ENCODE data around the gene DPH3. TPM values are rescaled to one million over a fixed set of nuclear protein-coding genes. Genes with fewer than 3 reads are reported as not detected.

Gene DPH3
- total RNA-seq, 1 donor from 2014 or later: 61.5 TPM

- peaks cover 2% of the 10 kb centered on the region for H3K4me1 Mint-ChIP-seq (ENCODE audit: low read depth, unreplicated experiment)
- H3K79me2 ChIP-seq (ENCODE audit: insufficient read depth, low read length): no peaks in the 10 kb centered on the region
- no peak for TF ChIP-seq CTCF (IDR thresholded peaks at IDR 0.05; ENCODE audit: insufficient read depth, low read depth, low read length)
- TF ChIP-seq EZH2 (IDR thresholded peaks at IDR 0.05; ENCODE audit: insufficient read depth, low read length): no peak
- peaks cover 2% of the 10 kb centered on the region for H3K36me3 Mint-ChIP-seq (ENCODE audit: low read depth, unreplicated experiment)
- no peaks in the 10 kb centered on the region for H3K27me3 Mint-ChIP-seq (ENCODE audit: low read depth, unreplicated experiment)
- peaks cover 6% of the 10 kb centered on the region for H3K36me3 ChIP-seq (ENCODE audit: insufficient read depth, low read length)
- H3K27ac ChIP-seq (ENCODE audit: low read depth, low read length): no peak overlapping the region
- no peak overlapping the region for H3K9ac ChIP-seq (ENCODE audit: low read length)
- no peaks in the 10 kb centered on the region for H3K9me3 ChIP-seq (ENCODE audit: insufficient read depth, low read depth, low read length)
- no peak overlapping the region for H3K4me3 Mint-ChIP-seq (ENCODE audit: unreplicated experiment)
- no peaks in the 10 kb centered on the region for H3K9me3 Mint-ChIP-seq (ENCODE audit: unreplicated experiment)
- no peaks in the 10 kb centered on the region for H3K4me1 ChIP-seq (ENCODE audit: insufficient read depth, low read length)
- H3K4me2 ChIP-seq (ENCODE audit: low read length): no peak overlapping the region
- DNase-seq (ENCODE audit: low read depth): no peak
- H3K4me3 ChIP-seq (ENCODE audit: insufficient read depth, low read depth, low read length): no peak overlapping the region
- H3K27ac Mint-ChIP-seq (ENCODE audit: unreplicated experiment): no peak overlapping the region
- no peak for FAIRE-seq
- no peaks in the 10 kb centered on the region for H4K20me1 ChIP-seq (ENCODE audit: insufficient read depth, low read length)
- H3K27me3 ChIP-seq (ENCODE audit: insufficient read depth, low read length): no peaks in the 10 kb centered on the region
- H2AFZ ChIP-seq (ENCODE audit: low read depth, low read length): no peak overlapping the region
Observed at GRCh38 chr3:16273867-16274266, 9.1 kb upstream of the DPH3 start.

- Histone ChIP-seq H3K36me3 (ENCODE audit: insufficient read depth, low read length) (peaks cover 6% of the 10 kb centered on the region), H3K4me3 (ENCODE audit: insufficient read depth, low read depth, low read length) (no peak overlapping the region), H3K4me1 (ENCODE audit: insufficient read depth, low read length) (no peaks in the 10 kb centered on the region), H3K9ac (ENCODE audit: low read length) (no peak overlapping the region), H2AFZ (ENCODE audit: low read depth, low read length) (no peak overlapping the region), H3K9me3 (ENCODE audit: insufficient read depth, low read depth, low read length) (no peaks in the 10 kb centered on the region), H3K27ac (ENCODE audit: low read depth, low read length) (no peak overlapping the region), H3K79me2 (ENCODE audit: insufficient read depth, low read length) (peaks cover under 1% of the 10 kb centered on the region), H3K27me3 (ENCODE audit: insufficient read depth, low read length) (no peaks in the 10 kb centered on the region), H4K20me1 (ENCODE audit: insufficient read depth, low read length) (no peaks in the 10 kb centered on the region), H3K4me2 (ENCODE audit: low read length) (no peak overlapping the region)
- DNase-seq (ENCODE audit: low read depth) (no peak), FAIRE-seq (no peak)
- Mint-ChIP-seq H3K27ac (ENCODE audit: unreplicated experiment) (no peak overlapping the region), H3K27me3 (ENCODE audit: low read depth, unreplicated experiment) (no peaks in the 10 kb centered on the region), H3K9me3 (ENCODE audit: unreplicated experiment) (no peaks in the 10 kb centered on the region), H3K4me3 (ENCODE audit: unreplicated experiment) (no peak overlapping the region), H3K36me3 (ENCODE audit: low read depth, unreplicated experiment) (peaks cover 4% of the 10 kb centered on the region), H3K4me1 (ENCODE audit: low read depth, unreplicated experiment) (peaks cover 2% of the 10 kb centered on the region)
- no peak for TF ChIP-seq CTCF (IDR thresholded peaks at IDR 0.05; ENCODE audit: insufficient read depth, low read depth, low read length)
- TF ChIP-seq EZH2 (IDR thresholded peaks at IDR 0.05; ENCODE audit: insufficient read depth, low read length): no peak
Observed at GRCh38 chr3:16272588-16272987, 7.8 kb upstream of the DPH3 start.

- H3K9me3 ChIP-seq (ENCODE audit: insufficient read depth, low read depth, low read length): no peaks in the 10 kb centered on the region
- H3K4me2 ChIP-seq (ENCODE audit: low read length): no peak overlapping the region
- no peaks in the 10 kb centered on the region for H4K20me1 ChIP-seq (ENCODE audit: insufficient read depth, low read length)
- TF ChIP-seq EZH2 (IDR thresholded peaks at IDR 0.05; ENCODE audit: insufficient read depth, low read length) (no peak), CTCF (IDR thresholded peaks at IDR 0.05; ENCODE audit: insufficient read depth, low read depth, low read length) (no peak)
- DNase-seq (ENCODE audit: low read depth) (no peak), FAIRE-seq (no peak)
- H3K4me1 Mint-ChIP-seq (ENCODE audit: low read depth, unreplicated experiment): peaks cover 6% of the 10 kb centered on the region
- no peaks in the 10 kb centered on the region for H3K9me3 Mint-ChIP-seq (ENCODE audit: unreplicated experiment)
- peaks cover 17% of the 10 kb centered on the region for H3K79me2 ChIP-seq (ENCODE audit: insufficient read depth, low read length)
- no peak overlapping the region for H3K9ac ChIP-seq (ENCODE audit: low read length)
- H3K36me3 ChIP-seq (ENCODE audit: insufficient read depth, low read length): peaks cover 6% of the 10 kb centered on the region
- no peak overlapping the region for H3K4me3 Mint-ChIP-seq (ENCODE audit: unreplicated experiment)
- no peak overlapping the region for H3K27ac Mint-ChIP-seq (ENCODE audit: unreplicated experiment)
- H3K4me3 ChIP-seq (ENCODE audit: insufficient read depth, low read depth, low read length): no peak overlapping the region
- peaks cover 4% of the 10 kb centered on the region for H3K36me3 Mint-ChIP-seq (ENCODE audit: low read depth, unreplicated experiment)
- no peaks in the 10 kb centered on the region for H3K27me3 Mint-ChIP-seq (ENCODE audit: low read depth, unreplicated experiment)
- H2AFZ ChIP-seq (ENCODE audit: low read depth, low read length): no peak overlapping the region
- peaks cover 2% of the 10 kb centered on the region for H3K4me1 ChIP-seq (ENCODE audit: insufficient read depth, low read length)
- no peaks in the 10 kb centered on the region for H3K27me3 ChIP-seq (ENCODE audit: insufficient read depth, low read length)
- no peak overlapping the region for H3K27ac ChIP-seq (ENCODE audit: low read depth, low read length)
Observed at GRCh38 chr3:16270855-16271254, 6.1 kb upstream of the DPH3 start.
